HG02759 (cell line): Measurements from ENCODE around the gene ARHGAP4.

Experiments
- ATAC-seq: cut with Tn5 transposase; IDR thresholded peaks from one replicate; pipeline ENCODE4 v1.9.1; 2021; ENCODE audit warnings: mild to moderate bottlenecking, moderate library complexity; ENCODE audit not compliant: unreplicated experiment

The ARHGAP4 gene

DNA sequence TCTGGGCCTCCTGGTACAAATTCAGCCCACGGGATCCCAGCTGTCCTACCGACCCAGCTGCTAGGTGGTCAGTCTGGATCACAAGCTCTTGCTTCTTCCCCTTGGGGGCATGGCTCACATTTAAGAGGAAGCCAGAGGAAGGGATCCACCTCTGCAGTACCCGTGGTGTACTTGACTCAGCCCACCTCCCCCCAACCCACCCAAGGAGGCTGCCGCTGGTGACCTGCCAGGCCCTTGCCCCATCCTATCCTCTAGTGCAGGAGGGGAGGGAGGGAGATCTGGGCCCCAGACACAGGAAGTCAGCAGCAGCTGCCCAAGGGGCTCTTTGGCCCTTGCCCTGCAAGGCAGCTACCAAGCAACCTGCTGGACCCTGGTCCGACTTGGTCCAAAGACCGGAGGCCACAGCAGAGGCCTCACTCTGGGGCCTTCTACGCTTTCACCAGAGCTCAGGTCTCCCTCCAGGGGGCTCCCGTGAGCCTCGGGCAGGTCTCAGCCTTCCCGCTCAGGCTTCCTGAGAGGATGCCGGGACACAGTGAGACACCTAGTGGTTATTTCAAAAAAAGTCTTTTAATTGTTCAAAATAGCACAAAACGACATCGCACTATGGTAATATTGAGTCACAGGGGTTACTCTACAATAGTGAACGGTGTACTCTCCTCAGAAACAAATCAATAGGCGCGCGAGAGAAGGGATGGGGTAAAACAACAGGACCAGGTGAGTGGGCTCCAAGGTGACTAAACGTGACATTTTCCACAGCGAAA is 21.1 kb upstream of the ARHGAP4 start:
- ATAC-seq, result peak; percentile 67

DNA sequence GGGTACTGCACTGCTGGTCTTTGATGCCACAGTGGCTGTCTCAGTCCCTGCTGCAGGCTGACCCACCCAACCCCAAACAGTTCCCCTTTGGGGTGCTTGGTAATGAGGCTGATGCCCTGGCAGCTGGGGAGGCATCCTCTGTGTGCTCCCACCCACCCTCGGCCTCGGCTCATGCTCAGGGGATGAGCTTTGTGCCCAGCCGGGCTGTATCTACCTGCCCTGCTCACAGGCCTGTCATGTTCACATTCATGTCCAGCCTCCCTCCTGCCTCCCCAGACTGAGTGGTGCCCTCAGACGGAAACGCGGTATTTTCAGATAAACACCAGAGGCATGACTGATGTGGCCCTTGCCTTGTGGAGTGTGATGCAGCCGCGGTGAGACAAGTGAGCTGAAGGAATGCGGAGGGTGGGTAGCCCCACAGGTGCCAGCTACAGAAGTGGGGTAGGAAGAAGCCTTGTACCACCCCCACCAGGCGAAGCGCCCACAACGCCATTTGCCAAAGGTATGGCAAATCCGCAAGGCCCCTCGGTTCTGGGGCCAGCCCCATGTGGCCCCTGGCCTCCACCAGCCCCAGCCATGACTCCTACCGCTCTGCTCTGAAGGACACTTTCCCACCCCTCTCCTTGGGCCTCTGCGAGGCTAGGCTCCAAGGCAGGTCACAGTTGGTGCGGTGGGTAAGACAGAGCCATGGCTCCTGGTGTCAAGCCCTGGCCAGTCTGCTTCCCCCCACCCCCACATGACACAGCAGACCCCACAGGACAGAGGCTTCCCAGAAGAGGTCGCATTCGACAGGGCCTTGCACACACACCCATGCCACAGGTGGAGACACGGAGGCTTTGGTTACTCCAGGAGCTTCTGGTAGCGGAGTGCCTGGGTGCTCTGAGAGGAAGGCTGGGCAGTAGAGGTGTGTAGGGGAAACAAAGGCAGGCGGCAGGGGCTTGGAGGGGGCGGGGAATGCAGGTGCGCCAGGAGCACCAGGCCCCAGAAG is 20.2 kb upstream of the ARHGAP4 start:
- ATAC-seq, result no peak

DNA sequence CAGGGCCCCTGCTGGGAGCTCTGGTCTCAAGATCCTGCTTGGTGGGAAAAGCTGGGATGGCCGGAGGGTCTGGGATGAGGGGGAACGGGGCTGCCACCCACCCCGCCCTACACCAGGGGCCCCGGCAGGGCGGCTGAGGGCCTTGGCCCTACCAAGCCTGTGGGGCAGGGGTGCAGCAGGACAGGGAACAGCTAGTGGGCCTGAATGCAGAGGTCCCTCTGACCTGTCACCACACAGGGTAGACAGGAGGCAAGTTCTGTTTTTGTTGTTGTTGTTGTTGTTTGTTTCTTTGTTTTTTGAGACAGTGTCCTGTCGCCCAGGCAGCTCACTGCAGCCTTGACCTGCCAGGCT is 18.7 kb upstream of the ARHGAP4 start:
- ATAC-seq, result peak; percentile 33

DNA sequence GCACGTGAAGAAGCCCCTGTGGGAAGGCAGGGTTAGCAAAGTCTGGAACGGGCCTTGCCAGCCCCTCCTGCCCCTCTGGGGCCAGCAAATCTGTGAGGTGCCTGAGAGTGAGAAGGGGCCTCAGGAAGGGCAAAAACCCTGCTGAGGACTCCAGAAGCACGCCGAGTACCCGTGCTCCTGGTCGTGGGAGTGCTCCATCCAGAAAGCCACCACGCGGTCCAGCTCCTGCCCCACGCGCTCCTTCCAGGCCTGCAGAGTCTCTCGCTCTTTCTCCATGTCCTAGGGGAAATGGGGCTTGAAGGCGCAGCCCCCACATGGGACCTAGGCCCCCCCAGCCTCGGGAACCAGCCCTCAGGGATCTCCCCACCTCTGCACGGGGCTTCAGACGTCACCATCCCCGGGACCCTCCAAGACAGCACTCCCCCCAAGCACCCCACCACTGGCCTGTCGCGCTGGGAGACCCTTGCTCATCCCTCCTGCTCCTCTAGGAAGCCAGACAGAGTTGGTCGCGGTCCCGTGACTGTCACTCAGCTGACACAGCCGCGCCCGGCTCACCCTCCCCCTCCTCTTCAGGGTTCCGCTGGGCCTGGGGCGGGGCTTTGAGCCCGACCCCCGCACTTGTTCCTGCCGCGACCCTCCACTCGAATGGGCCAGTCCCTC is 18.2 kb upstream of the ARHGAP4 start, which contains the start of gene RENBP:
RENBP (minus strand) TSS at position 504 of the 660 bp plus-strand sequence; CDS start at position 471, 33 bp downstream.
- peak; percentile 47 for ATAC-seq

- no peak for ATAC-seq
Measured at GRCh38 chrX:153941336-153942252, 15.5 kb upstream of the ARHGAP4 start.

DNA sequence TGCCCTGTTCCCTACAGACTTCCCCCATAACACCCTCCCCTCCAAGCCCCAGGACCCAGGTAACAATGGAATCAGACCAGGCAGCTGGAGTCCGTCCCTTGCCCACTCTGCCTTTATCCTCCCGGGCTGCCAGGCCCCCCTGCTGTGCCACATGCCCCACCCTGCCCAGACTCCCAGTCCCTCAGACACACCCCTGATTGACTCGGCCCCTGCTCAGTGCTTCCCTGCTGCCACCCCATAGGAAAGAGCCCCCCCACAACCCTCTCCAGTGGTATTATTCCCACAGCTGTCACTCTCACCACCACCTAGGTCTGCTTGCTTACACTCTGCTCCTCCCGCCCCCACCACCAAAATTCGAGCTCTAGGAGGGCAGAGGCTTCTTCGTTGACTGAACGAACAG is 13.5 kb upstream of the ARHGAP4 start:
- no peak for ATAC-seq

- ATAC-seq, result no peak
Measured at GRCh38 chrX:153938226-153938786, 12.2 kb upstream of the ARHGAP4 start.

DNA sequence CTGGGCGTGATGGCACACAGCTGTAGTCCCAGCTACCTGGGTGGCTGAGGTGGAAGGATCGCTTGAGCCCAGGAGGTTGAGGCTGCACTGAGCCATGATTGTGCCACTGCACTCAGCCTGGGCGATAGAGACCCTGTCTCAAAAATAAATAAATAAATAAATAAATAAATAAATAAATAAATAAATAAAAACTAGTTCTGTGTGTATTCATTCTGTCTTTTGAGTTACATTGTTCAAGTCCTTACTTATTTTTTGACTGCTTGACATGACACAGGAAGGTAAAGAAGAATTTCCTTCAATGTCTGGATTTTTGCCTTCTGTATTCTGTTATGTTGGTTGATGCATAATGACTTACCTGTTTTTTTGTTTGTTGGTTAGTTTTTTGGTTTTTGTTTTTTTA is 11.0 kb upstream of the ARHGAP4 start:
- no peak for ATAC-seq

- ATAC-seq, result peak; percentile 12
Measured at GRCh38 chrX:153935326-153935851, 9.3 kb upstream of the ARHGAP4 start.

- peak; percentile 93 for ATAC-seq
Measured at GRCh38 chrX:153934762-153935325, 8.8 kb upstream of the ARHGAP4 start, which contains the start of gene NAA10. TSS of gene NAA10 (minus strand) at chrX:153935037. CDS start at chrX:153934904, 133 bp downstream.

DNA sequence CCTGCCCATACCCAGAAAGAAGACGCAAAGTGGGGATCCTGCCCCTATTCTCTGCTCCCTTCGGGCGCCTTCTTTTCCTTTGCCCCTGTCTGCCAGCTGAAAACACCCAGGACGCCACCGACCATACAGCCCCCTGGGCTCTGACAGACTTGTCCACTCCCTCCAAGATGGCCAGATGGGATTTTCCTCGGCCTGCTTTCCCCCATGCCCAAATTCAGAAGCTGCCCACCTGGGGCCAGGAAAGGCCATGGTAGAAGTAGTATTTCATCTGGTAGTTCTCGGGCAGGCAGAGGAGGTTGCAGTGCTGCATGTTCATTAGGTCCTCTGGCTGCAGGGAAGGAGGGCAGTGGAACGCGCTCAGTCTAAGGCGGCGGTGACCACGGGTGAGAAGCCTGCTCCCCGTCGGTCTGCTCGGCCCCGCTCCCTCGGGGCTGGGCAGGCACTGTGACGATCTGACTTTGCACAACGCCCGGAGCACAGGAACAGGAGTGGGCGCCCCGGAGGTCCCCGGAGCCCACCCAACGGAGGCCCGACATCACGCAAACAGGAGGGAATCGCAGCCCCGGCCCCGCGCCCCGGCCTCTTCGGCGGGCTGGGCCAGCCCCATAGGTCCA is 8.2 kb upstream of the ARHGAP4 start:
- peak; percentile 26 for ATAC-seq

DNA sequence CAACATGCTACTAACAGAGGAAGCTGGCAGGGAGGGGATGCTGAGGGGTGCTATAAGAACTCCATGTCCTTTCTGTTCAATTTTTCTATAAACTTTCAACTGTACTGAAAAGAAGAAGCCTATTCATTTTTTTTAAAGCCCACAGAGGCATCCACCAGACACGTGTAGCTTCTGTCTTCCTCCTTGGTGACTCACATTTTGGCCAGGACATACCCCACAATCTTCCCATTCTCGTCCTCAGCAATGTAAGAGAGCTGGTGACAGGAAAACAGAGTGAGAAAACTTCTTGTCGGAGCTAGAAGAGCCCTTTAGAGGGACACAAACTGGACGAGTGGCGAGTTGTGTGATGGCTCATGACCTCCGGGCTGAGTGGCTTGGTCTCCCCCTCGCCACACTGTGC is 7.7 kb upstream of the ARHGAP4 start:
- ATAC-seq, result no peak

GRCh38 chrX:153932220-153932915 is 6.3 kb upstream of the ARHGAP4 start:
- ATAC-seq, result no peak

- no peak for ATAC-seq
Measured at GRCh38 chrX:153931748-153932147, 5.7 kb upstream of the ARHGAP4 start.

GRCh38 chrX:153931151-153931550 is 5.1 kb upstream of the ARHGAP4 start:
- ATAC-seq, result no peak

DNA sequence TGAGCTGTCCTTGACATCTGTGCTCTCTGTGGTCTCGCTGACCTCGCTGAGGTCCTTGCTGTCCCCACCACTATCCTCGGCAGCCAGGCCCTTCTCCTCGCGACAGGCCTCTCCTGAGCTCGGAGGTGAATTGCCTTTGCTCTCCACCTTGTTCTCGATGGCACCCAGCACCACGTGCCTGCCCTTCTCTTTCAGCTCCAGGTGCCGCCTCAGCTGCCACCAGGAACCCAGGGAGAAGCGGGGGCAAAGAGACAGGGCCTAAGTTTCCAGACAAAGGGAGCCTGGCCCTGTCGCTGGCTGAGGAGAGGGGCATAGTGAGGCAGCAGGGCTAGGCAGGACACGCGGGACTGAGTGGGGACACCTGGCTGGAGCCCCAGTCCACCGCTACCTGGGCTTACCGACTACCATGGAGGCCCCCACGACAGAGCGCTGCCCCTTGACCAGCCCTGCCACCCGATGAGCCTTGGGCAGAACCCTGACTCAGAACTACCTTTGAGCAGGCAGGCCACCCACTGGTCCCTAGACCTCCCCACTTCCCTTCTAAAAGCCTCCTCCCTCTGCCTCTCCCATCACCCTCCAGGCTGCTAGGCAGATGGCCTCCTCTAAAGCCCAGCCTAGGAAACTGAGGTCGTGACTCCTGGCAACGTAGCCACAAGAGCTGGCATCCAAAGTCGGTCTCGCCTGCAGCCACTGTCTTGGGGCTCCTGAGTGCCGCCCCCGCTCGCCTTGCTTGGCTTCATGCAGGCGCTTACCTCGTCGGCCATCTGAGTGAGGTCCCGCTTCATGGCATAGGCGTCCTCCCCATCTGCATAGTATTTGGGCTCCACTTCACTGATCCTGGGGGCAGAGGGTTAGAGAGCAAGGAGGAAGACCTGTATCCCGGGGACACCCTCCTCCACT is 4.2 kb upstream of the ARHGAP4 start:
- no peak for ATAC-seq

GRCh38 chrX:153929576-153929975 is 3.5 kb upstream of the ARHGAP4 start:
- no peak for ATAC-seq
